MM.1S (cell line): ENCODE data around the gene SH3TC2.

Experiments used
- EZH2 ChIP-seq: fragments of 300-600 bp; sonication (generic); optimal IDR thresholded peaks from 2 replicates; pipeline ENCODE3; 2017; ENCODE audit warnings: low read depth, mild to moderate bottlenecking, antibody characterized with exemption, low read length, mixed read lengths
- TF ChIP-seq, protein P1 (sequence below): fragments of 300-600 bp; sonication (generic); IDR thresholded peaks from 2 replicates; pipeline ENCODE4 v1.5.1; 2016; ENCODE audit warnings: antibody characterized with exemption, low read length, mixed read lengths

DNA sequence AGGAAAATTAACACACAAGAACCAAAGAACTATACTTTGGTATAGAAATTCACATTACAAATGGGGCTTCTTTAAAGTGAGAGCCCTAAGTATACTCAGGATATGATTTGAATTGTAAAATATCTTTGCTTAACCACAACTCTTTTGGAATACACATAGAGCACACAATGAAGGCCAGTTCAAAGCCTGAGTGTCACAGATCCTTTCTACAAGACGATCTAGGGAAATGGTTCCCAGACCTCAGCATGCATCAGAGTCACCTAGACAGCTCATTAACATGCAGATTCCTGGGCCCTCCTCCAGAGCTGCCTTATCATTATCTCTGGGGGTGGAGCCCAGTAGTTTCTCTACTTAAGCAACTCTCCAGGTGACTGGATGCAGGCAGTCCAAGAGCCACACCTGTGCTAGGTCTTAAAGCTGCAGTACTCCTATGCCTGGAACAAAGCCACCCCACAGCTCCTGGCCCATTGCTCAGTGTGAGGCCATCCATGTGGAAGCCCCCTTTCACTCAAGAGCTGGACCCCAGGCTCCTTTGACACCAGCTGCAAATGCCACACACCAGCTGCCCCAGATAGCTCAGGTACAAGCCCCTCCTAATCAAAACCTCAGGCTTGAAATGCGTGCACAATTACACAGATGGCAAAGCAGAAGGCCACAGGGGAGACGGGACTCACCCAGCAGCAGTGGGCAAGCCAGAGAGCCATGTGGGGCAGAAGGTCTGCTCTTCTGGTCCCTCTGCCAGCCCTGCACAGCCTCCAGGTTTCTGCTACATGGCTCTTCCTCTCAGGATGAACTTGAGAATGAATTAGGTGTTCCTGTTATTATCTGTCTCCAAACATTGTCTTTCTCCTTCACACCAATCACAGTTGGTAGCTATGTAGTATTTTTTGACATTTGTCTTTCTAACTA is 106.1 kb downstream of the SH3TC2 start:
- TF ChIP-seq, protein P1, sequence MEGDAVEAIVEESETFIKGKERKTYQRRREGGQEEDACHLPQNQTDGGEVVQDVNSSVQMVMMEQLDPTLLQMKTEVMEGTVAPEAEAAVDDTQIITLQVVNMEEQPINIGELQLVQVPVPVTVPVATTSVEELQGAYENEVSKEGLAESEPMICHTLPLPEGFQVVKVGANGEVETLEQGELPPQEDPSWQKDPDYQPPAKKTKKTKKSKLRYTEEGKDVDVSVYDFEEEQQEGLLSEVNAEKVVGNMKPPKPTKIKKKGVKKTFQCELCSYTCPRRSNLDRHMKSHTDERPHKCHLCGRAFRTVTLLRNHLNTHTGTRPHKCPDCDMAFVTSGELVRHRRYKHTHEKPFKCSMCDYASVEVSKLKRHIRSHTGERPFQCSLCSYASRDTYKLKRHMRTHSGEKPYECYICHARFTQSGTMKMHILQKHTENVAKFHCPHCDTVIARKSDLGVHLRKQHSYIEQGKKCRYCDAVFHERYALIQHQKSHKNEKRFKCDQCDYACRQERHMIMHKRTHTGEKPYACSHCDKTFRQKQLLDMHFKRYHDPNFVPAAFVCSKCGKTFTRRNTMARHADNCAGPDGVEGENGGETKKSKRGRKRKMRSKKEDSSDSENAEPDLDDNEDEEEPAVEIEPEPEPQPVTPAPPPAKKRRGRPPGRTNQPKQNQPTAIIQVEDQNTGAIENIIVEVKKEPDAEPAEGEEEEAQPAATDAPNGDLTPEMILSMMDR = no peak
- TF ChIP-seq EZH2 = no peak
